Stimulated activated CD4-positive, alpha-beta T cell treated with anti-CD3 and anti-CD28 coated beads, Interleukin-1b, Interleukin-23, amount 100 ng/mL, for 24 hours (primary cell): ENCODE measurements around the gene HMGCL.
"Not testable (repeated sequence)": the region's sequence is repeated elsewhere in the genome, so short reads cannot be mapped to it uniquely, and the experiment has no call there.

Source experiments
- DNase-seq, 4 experiments: peaks; one replicate each; pipeline ENCODE4 v3.0.0-alpha.2; 2020; ENCODE audit warnings: low read depth in 4 of 4, low spot score in 1 of 4

The HMGCL gene

DNA sequence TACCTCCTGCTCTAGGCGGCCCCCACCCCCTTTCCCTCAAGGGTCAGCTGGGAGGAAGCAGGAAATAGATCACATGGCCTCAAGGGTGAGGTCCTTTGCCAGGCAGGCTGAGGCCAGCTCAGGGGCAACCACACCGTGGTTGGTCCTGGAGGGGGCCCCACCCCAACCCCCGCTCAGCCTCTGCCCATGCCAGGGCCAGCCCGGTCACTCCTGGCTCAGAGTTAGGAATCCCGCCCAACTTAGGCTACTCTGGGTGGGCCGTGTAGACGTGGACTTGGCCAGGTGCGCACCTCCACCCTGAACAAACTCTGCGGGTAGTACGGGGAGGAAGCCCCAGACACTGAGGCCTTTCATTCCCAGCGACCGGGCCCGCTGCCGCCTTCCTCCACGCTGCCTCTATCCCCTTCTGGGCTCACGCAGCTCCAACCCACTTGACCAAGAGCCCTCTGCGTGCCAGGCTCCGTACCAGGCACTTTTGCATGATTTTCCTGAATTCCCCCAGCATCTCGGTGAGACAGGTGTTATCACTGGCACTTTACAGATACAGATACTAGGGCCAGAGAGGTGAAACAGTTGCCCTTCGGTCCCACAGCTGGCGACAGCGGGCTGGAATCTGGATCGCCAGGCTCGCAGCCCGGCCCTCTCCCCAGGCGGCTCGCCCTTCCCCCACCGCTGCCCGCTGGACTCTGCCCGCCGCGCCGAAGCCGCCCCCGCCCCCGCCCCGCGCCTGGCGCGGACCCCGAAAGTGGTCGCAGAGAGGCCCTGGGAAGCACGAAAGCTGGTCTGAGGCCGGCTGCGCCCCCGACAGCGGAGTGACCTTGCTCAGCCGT is 25.4 kb downstream of the HMGCL start:
- DNase-seq: no peak

DNA sequence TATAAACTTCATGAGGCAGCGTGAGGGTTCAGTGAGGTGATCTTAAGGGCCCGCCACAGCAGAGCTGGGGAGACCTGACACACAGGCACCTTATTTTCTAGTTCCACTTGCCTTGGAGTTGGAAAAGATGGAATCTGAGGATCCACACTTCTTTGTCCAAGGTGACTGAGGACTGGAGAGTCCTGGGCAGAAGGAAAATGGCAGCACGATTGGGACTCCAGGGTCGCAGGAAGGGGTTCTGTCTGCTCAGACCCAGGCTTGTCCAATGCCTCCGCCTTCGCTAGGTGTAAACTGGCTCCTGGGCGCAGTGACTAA is 26.0 kb downstream of the HMGCL start:
- no peak for DNase-seq

DNA sequence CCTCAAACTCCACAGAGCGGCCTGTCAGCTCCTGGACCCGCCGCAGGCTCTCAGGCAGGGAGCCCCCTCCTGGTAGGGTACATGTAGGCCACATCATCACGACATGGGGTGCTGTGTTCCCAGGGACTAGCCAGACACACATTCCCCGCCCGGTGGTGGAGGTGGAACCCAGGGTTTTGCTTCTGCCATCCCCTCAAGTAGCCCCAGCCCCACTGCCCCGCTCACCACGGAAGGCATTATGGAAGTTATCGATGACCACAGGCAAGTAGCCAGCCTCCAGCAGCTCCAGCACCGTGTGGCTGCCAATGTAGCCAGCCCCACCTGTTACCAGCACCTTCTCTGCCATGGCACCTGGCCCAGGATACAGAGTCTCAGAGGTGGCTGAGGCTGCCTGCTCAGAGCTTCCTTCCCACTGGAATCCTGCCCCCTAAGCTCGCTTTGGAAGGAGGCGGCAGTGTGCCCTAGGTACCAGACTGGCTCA is 26.5 kb downstream of the HMGCL start:
- no peak for DNase-seq

DNA sequence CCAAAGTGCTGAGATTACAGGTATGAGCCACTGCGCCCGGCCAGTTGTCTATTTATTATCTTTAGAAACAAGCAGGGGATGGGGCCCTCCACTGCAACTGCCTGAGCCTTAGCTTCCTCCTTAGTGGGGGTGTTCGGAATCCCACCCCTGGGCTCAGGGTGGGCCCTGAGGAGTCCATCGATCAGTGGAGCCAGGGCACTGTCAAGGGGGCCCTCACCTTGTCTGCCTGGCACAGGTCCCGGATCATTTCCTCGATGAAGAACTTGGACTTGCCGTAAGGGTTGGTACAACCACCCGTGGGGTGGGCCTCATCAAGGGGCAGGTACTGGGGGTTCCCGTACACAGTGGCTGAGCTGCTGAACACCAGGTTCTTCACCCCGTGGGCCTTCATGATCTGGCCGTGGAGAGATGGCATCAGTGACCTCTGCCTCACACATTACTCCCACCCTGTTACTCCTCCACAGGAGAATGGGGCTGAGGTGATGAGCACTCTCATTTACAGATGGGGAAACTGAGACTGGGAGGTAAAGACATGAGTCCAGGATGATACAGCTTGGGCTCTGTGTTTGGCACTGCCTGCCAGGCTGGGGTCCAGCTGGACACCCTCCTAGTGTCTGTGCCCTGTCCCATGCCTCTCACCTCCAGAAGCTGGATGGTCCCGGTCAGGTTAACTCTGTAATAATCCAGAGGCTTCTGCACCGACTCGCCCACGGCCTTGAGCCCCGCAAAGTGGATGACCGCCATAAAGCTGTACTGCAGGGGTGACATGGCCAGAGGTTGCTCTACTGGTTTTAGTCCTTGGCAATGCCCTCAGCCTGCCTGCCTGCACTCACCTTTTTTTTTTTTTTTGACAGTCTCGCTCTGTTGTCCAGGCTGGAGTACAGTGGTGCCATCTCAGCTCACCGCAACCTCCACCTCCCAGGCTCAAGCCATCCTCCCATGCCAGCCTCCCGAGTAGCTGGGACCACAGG is 27.5 kb downstream of the HMGCL start:
- DNase-seq: no peak

DNA sequence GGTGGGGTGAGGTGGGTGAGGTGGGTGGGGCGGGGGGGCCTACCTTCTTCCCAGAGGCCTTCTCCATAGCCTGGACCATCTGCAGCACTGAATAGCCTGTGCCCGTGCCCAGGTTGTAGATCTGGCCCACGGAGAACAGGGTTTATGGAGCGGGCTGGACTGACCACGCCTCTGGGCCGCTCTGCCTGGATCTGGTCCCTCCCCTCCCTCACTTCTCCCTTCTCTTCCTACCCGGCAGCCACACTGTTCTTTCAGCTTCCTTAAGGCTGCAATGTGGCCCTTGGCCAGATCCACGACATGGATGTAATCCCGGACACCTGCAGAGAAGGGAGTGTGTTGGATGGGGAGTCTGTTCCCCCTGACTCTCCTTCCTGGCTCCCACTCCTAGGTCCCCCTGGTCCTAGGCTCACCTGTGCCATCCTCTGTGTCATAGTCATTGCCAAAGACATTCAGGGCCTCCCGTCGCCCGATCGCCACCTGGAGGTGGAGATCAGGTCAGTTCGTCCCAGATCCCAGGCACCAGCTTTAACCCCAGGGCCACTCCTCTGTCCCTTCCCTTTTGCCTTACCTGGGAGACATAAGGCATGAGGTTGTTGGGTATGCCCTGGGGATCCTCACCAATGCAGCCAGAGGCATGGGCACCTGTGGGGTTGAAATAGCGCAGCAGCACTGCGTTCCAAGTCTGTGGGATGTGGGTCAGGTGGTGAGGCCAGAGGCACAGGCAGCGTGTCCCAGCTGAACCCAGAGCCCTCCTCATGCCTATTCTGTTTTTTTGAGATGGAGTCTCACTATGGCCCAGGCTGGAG is 28.6 kb downstream of the HMGCL start:
- no peak for DNase-seq

DNA sequence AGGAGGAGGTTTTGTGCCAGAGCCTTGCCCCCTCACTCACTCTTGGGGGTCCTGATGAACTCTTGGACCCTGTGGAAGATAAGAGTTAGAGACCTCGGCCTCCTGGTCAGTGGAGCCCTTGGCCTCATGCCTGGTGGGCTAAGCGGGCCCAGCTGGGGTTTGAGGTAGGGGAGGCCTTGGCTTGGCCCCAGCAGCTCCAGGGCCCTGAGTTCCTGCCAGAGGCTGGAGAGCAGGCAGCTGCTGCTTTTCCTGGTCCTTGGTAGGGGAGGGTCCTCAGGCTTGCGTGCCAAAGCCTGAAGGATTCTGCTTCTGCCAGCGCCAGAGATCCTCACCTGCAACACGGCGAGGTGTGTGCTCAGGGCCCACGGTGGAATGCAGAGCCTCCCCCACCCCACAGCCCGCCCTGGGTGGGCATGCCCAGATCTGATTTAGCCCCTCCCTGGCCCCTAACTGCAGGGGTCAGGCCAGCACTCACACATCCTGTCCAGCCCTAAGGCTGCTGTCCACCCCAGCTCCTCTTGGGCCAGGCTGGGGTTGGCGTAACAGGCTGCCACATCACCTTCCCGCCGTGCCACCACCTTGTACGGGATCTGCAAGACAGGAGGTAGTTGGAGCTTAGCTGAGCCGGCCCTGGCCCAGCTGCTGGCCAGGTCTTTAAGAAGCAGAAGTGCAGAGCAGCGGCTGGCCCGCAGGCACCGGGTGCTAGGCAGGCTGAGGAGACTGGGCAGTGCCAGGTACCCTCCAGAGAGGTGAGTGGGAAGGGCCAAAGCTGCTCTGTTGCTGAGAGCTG is 29.4 kb downstream of the HMGCL start:
- DNase-seq: no peak

DNA sequence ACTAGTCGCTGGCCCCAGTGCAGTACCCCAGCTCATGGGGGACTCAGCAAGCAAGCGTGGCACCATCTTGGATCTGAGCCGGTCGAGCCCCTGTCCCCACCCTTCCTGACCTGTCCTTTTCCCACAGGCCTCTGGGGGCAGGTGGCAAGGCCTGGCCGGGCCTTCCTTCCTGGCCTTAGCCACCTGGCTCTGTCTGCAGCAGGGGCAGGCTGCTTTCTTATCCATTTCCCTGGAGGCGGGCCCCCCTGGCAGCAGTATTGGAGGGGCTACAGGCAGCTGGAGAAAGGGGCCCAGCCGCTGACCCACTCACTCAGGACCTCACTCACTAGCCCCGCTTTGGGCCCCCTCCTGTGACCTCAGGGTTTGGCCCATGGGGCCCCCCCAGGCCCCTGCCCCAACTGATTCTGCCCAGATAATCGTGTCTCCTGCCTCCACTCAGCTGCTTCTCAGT is 30.5 kb downstream of the HMGCL start:
- DNase-seq: not testable (repeated sequence)

DNA sequence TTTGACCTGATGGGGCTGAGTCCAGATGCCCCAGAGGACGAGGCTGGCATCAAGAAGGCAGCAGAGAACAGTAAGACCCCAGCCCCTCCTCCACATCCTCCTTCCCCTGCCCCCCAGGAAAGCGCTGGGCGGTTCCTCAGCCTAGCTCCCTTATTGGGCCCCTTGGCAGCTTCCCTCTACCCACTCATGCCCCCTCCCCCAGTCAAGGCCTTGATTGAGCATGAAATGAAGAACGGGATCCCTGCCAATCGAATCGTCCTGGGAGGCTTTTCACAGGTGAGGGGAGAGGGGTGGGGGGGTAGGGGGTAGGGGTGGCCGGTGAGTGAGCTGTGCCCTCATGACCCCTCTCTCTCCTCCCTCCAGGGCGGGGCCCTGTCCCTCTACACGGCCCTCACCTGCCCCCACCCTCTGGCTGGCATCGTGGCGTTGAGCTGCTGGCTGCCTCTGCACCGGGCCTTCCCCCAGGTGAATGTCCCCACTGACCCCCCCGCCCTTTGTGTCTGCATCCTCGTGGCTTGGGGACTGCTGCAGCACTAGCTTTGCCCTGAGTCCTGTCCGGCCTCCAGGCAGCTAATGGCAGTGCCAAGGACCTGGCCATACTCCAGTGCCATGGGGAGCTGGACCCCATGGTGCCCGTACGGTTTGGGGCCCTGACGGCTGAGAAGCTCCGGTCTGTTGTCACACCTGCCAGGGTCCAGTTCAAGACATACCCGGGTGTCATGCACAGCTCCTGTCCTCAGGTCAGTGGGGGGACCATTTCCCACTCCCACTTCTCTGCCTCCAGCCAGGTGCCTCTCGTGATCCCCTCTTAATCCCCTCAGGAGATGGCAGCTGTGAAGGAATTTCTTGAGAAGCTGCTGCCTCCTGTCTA is 31.1 kb downstream of the HMGCL start:
- no peak for DNase-seq

DNA sequence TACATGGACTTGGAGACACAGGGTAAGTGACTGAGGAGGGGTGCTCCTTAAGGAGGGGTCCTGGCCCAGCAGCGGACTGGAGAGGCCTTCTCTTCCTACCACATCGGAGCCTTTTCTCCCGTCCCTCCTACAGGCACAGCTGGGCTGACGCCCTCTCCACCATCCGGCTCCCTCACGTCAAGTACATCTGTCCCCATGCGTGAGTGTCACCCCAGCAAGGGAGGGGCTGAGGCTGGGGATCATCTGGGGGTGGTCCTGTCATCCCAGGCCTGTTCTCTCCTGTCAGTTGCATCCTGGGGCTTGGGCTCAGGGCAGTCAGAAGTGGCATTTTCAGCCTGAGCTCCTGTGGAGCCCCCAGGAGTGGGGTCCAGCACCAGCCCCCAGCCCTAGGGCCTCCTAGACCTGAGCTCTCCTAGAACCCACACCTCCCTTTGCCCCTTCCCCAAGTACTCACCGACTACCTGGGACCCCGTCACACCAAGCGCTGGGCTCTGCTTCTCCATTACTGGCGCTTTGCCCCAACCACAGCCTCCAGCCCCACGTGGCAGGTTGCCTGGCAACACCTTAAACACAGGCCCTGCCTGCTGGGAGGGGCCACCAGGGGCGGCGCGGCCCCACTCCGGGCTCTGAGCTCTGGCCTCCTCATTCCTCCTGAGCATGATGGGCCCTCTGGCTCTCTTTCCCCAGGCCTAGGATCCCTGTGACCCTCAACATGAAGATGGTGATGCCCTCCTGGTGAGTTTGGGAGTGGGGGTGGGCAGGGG is 32.0 kb downstream of the HMGCL start:
- DNase-seq: no peak

DNA sequence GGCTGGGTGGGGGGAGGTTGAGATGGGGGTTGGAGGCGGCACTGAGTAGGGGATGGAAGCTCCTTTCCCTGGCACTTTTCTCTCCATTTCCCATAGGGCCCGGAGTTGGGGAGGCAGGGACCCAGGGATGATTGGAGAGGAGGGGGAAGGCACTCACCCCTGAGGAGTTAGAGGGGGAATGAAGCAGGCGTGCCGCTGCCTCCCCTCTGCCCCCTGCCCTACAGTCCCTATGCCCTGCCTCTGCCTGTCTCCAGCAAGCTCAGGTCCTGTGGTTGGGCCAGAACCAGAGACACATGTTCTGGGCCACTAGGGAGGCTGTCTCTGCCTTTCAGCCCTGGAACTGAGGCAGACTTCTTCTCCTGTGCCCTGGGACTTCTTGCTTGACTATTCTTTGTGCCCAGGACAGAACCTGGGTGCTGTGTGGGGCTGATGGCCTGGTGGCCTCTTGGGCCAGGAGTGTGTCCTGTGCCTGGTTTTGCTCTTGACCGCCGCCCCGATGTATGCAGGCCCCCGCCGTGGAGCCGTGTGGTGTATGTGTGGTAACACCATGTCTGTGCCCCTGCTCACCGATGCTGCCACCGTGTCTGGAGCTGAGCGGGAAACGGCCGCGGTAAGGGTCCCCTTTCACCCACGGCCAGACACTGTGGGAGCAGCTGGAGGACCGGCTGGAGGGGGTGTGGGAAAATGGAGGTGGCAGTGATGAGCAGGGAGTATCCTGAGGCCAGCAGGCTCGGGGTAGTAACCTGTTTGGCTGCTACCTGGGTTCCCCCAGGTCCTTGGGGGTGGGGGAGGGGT is 32.9 kb downstream of the HMGCL start:
- no peak for DNase-seq

DNA sequence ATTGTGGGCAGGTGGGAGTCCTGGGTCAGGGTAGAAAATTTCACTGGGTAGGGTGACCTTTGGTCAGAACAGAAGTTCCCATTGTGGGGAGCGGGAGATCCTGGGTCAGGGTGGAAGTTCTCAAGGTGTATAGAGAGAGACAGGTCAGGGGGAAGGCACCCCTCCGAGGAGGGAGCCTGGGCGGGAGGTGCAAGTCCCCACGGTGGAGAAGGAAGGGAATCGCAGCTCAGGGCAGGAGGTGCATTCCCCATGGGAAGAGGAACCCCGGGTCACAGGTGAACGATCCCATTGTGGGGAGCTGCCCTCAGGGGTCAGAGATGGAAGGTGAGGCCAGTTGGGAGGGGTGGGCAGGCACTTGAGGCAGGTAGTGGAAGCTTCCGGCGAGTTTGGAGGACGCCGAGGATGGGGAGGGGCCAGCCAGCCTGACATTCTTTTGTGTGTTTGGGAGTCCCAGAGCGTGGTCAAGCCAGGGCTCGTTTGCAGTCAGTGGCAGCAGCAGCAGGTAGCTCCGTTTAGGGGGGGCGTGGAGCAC is 33.6 kb downstream of the HMGCL start:
- DNase-seq: no peak

DNA sequence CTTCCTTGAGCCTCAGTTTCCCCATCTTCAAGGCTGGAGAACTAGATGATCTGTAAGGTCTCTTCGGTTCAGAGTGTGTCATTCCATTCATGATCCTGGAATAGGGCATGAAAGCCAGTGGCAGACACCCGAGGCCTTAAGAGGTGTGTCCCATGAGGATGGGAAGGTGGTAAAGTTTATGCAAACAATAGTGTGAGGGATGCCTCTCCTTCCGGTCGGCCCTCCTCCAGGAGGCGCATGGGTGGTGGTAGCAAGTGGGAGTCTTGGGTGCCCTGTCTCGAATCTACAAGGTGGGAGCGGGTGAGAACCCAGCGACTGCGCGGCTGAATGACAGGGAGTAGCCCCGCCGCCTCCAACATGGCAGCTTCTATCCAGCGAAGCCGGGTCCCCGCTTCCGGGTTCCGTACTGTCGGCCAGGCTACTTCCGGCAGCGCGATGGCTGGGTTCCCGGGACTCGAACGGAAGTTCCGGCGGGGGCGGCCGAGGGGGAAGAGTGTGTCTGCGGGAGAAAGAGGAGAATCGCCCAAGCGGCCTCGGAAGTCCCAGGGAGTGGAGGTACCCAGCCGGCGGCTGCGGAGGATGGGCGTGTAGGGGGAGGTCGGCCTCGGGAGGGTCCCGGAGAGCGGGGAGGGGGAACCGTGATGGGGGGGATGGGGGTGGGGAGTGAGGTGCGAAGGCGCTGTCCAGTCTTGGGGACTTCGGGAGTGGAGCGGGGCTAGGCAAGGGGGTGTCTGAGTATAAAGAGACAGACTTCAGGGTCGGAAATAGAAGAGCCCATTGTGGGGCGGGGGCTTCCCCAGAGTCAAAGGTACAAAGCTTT is 34.3 kb downstream of the HMGCL start, which contains the start of gene LYPLA2:
LYPLA2 (plus strand) TSS at position 450 of the 820 bp plus-strand sequence. CDS start 1,538 bp downstream, outside the sequence.
- DNase-seq: peak; percentile 72 to 87 (median 86)

DNA sequence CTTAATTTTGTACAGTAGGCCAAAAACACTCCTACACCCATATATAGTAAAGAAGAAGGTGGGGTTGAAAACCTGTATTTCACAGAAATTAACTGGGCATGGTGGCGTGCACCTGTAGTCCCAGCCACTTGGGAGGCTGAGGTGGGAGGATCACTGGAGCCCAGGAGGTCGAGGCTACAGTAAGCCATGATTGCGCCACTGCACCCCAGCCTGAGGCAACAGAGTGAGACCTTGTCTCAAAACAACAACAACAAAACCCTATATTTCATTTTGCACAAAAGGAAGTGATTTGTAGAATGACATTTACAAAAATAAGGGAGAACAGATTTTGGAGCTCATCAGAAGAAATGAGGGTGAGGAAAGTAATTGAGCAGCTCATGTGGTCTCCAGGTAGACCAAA is 36.5 kb downstream of the HMGCL start:
- DNase-seq: no peak

DNA sequence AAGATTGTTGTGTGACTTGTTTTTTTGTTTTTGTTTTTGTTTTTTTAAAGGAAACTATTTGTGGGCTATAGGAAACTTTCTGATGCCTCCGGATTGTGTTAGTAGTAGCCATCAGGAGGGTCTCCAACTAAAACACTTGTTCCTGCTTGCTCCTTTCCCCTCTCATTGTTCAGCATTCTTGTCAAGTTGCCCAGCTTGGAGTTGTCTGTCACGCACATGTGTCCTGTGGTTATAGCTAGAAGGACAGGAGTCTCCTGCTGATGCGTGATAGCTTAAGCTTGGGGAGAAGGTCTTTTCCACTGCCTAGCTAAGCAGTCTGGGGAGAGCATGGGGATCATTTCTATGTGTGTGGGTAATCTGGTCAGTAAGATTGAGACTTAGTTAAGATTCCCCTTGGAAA is 37.5 kb downstream of the HMGCL start:
- no peak for DNase-seq

DNA sequence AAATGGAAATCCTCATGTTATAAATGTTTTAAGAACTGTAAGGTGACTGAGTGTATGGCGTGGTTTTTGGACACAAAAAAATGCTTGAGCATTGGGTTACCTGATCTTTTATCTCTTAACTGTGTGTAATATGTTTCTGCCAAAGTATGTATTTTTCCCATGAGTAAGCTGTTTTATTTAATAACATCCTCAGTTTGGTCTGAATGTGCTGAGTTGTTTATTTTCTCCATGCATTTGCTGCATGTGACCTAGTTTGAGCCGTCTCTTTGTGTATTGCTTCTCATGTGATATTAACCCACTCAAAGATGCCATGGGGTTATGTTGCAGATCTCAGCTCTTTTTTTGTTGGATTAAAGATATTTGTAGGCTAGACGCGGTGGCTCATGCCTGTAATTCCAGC is 40.4 kb downstream of the HMGCL start:
- DNase-seq: no peak

DNA sequence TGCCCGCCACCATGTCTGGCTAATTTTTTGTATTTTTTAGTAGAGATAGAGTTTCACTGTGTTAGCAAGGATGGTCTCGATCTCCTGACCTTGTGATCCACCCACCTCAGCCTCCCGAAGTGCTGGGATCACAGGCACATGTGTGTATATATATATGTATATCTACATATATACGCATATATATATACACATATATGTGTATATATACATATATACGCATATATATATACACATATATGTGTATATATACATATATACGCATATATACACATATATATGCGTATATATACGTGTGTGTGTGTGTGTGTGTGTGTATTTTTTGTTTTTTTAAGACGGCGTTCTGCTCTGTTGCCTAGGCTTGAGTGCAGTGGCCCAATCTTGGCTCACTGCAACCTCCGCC is 42.1 kb downstream of the HMGCL start:
- not testable (repeated sequence) for DNase-seq
